Hepatocyte (in vitro differentiated cells): ENCODE measurements around the gene LMOD3. TPM values are rescaled to one million over a fixed set of nuclear protein-coding genes. Genes with fewer than 3 reads are reported as not detected.

ENCODE experiments used
- DNase-seq: peaks from one replicate; pipeline ENCODE4 v3.0.0-alpha.2; 2016; ENCODE audit warnings: low spot score
- H2AFZ ChIP-seq: fragments of 200-600 bp; sonication (generic); 2 replicates; pipeline ENCODE4 v1.6.0; 2016; ENCODE audit warnings: antibody characterized with exemption, mild to moderate bottlenecking
- H3K27ac ChIP-seq: fragments of 200-600 bp; sonication (generic); 2 replicates; pipeline ENCODE4 v1.5.1; 2016; ENCODE audit warnings: mild to moderate bottlenecking
- H3K27me3 ChIP-seq: fragments of 200-600 bp; sonication (generic); 2 replicates; pipeline ENCODE4 v1.6.1; 2016
- H3K36me3 ChIP-seq: fragments of 200-600 bp; sonication (generic); replicated peaks from 2 replicates; pipeline ENCODE4 v1.5.1; 2016; ENCODE audit warnings: low read depth; ENCODE audit not compliant: insufficient read depth
- H3K4me1 ChIP-seq: fragments of 200-600 bp; sonication (generic); 2 replicates; pipeline ENCODE4 v1.5.1; 2016; ENCODE audit warnings: mild to moderate bottlenecking, moderate library complexity; ENCODE audit not compliant: insufficient read depth
- H3K4me2 ChIP-seq: fragments of 200-600 bp; sonication (generic); 2 replicates; pipeline ENCODE4 v1.6.0; 2016
- H3K4me3 ChIP-seq: fragments of 200-600 bp; sonication (generic); 2 replicates; pipeline ENCODE4 v1.5.1; 2016; ENCODE audit warnings: mild to moderate bottlenecking
- H3K79me2 ChIP-seq: fragments of 200-600 bp; sonication (generic); 2 replicates; pipeline ENCODE4 v1.6.0; 2017; ENCODE audit warnings: mild to moderate bottlenecking
- H3K9me2 ChIP-seq: fragments of 200-600 bp; sonication (generic); replicated peaks from 2 replicates; pipeline ENCODE4 v1.6.0; 2017; ENCODE audit warnings: mild to moderate bottlenecking; ENCODE audit not compliant: insufficient read depth
- H3K9me3 ChIP-seq: fragments of 200-600 bp; sonication (generic); 2 replicates; pipeline ENCODE4 v1.5.1; 2016; ENCODE audit warnings: low read depth, mild to moderate bottlenecking
- H4K20me1 ChIP-seq: fragments of 200-600 bp; sonication (generic); 2 replicates; pipeline ENCODE4 v1.6.0; 2016; ENCODE audit warnings: mild to moderate bottlenecking; ENCODE audit not compliant: insufficient read depth, poor library complexity, severe bottlenecking
- CTCF ChIP-seq: fragments of 200-600 bp; sonication (generic); IDR thresholded peaks from 2 replicates; pipeline ENCODE4 v1.5.1; 2016; ENCODE audit warnings: antibody characterized with exemption, mild to moderate bottlenecking; ENCODE audit not compliant: poor library complexity
- EZH2 ChIP-seq: fragments of 200-600 bp; sonication (generic); IDR thresholded peaks from 2 replicates; pipeline ENCODE4 v1.6.1; 2016; ENCODE audit warnings: antibody characterized with exemption, mild to moderate bottlenecking, borderline replicate concordance
- EZH2phosphoT487 ChIP-seq: fragments of 200-600 bp; sonication (generic); IDR thresholded peaks from one replicate; pipeline ENCODE4 v1.6.1; 2018; ENCODE audit warnings: antibody characterized with exemption, mild to moderate bottlenecking, low read depth, moderate library complexity; ENCODE audit not compliant: unreplicated experiment, severe bottlenecking
- WGBS: methylation state at CpG from one replicate; pipeline ENCODE4 v1.1.6; 2016; ENCODE audit warnings: low lambda C conversion rate; ENCODE audit errors: missing lambda C conversion rate; 5-methylcytosine and 5-hydroxymethylcytosine counted together
- polyA plus RNA-seq: library from polyadenylated mRNA; unstranded; fragments of >200 nt; fragmentation: Nextera tagmentation; extraction: Ambion mirVana; gene quantifications from 2 replicates; pipeline ENCODE4 v1.2.1, GENCODE V29; 2016
- total RNA-seq: library from RNA; depleted of rRNA; stranded (reverse); fragments of >200 nt; gene quantifications from 2 replicates; pipeline ENCODE4 v1.2.3, GENCODE V29; 2014

The LMOD3 gene
- total and polyA plus RNA-seq, 2 experiments from 2014 or later, result not detected

DNA sequence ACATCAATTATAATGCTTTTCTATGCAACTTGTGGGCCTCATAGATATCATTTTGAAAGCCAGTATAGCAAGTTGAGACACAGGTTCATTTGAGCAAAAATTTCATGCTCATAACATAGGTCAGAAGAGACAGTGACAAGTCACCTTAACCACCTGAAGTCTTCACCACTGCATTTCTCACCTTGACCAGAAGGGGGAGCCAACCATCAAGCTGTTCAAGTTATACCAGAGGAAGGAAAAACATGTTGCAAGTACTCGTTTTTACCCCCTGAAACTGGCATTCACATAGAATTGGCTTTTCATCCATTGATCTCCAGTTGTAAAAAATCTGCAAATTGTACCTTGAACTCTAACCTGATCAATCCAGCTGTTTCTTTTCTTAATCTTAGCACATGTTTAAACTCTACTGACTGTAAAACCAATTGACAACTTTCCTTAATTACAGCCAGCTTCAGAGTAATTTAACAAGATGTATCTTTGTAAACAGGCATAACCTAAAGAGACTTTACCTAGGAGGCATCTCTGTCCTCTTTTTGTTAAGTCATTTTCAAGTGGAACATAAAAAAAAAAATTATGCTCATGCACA is 1.4 kb downstream of the LMOD3 start:
- Histone ChIP-seq H4K20me1 (no peaks in the 10 kb centered on the region), H3K27me3 (no peaks in the 10 kb centered on the region), H2AFZ (no peak overlapping the region), H3K79me2 (no peaks in the 10 kb centered on the region), H3K9me2 (no peaks in the 10 kb centered on the region), H3K9me3 (no peaks in the 10 kb centered on the region), H3K27ac (no peak overlapping the region), H3K4me1 (no peaks in the 10 kb centered on the region), H3K4me3 (no peak overlapping the region), H3K4me2 (no peak overlapping the region), H3K36me3 (no peaks in the 10 kb centered on the region)
- TF ChIP-seq EZH2phosphoT487 (no peak), CTCF (peak; percentile 87), EZH2 (no peak)
- 5% methylated on average over 1 of the region's 1 CpG for WGBS
- peak; percentile 83 for DNase-seq

DNA sequence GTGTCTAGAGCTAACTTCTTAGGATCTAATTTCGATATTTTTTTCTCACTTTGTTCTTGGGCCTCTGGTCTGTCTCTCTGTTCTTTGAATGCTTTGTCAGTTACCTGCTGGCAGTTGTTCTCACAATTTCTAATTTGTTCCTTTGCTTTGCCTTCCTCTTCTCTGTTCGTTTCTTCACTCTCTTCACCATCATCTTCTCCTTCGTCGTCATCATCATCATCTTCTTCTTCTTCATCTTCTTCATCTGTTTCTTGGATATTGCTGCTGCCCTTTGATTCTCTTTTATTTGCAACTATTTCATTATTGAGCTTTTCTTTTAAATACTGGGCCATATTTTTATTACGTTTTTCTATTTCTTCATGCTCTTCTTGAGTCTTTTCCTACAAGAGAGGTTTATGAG is 2.7 kb downstream of the LMOD3 start:
- H3K9me3 ChIP-seq, result no peaks in the 10 kb centered on the region
- H3K27me3 ChIP-seq, result no peaks in the 10 kb centered on the region
- no peaks in the 10 kb centered on the region for H3K4me1 ChIP-seq
- no peaks in the 10 kb centered on the region for H4K20me1 ChIP-seq
- no peak overlapping the region for H2AFZ ChIP-seq
- no peak for TF ChIP-seq EZH2phosphoT487
- no peak for TF ChIP-seq CTCF
- no peak for TF ChIP-seq EZH2
- H3K4me2 ChIP-seq, result no peak overlapping the region
- no peaks in the 10 kb centered on the region for H3K36me3 ChIP-seq
- H3K79me2 ChIP-seq, result no peaks in the 10 kb centered on the region
- H3K9me2 ChIP-seq, result no peaks in the 10 kb centered on the region
- H3K27ac ChIP-seq, result no peak overlapping the region
- no peak overlapping the region for H3K4me3 ChIP-seq
- no peak for DNase-seq
- WGBS, result 93% methylated on average over 5 of the region's 5 CpGs

DNA sequence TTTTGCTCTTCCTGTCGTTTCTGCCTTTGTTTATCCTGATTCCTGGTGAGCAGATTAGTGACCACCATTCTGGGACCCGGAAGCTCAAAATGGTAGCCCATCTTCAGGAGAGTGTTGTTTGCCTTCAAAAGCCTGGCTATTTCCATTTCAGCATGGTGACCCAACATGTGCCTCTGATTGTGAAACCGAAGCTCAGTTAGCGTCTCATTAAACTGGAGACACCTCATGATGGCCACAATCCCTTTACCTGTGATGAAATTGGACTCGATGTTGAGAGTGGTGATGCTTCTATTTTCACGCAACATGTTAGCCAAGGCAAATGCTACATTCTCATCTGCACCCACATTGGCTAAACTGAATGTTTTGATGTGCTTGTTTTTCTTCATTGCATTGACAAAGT is 3.3 kb downstream of the LMOD3 start:
- no peak overlapping the region for H3K27ac ChIP-seq
- H3K4me3 ChIP-seq, result no peak overlapping the region
- no peak overlapping the region for H3K4me2 ChIP-seq
- TF ChIP-seq CTCF, result no peak
- TF ChIP-seq EZH2, result no peak
- TF ChIP-seq EZH2phosphoT487, result no peak
- no peak for DNase-seq
- H3K27me3 ChIP-seq, result no peaks in the 10 kb centered on the region
- no peaks in the 10 kb centered on the region for H3K79me2 ChIP-seq
- H3K9me2 ChIP-seq, result no peaks in the 10 kb centered on the region
- no peak overlapping the region for H2AFZ ChIP-seq
- H3K4me1 ChIP-seq, result no peaks in the 10 kb centered on the region
- no peaks in the 10 kb centered on the region for H4K20me1 ChIP-seq
- H3K36me3 ChIP-seq, result no peaks in the 10 kb centered on the region
- 89% methylated on average over 6 of the region's 6 CpGs for WGBS
- H3K9me3 ChIP-seq, result no peaks in the 10 kb centered on the region

DNA sequence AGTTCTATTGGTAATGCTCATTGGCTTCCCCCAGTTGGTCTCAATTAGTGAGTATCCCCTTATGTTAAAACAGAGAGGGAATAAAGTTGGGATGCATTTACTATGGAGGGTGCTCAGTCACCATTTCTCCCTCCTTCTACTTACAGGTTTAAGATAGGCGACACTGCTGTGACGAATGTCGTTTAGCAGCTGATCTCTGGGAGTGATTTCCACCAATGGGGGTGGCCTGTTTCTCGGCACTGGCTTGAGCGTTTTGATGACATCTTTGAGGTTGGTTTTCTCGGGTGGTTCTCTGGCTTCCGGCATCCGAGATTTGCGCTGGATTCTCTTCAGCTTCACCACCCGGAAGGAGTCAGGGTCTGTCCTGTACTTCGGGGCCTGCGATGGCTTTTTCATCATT is 3.8 kb downstream of the LMOD3 start:
- no peak overlapping the region for H3K27ac ChIP-seq
- no peaks in the 10 kb centered on the region for H3K36me3 ChIP-seq
- no peaks in the 10 kb centered on the region for H3K9me3 ChIP-seq
- no peaks in the 10 kb centered on the region for H3K9me2 ChIP-seq
- no peaks in the 10 kb centered on the region for H4K20me1 ChIP-seq
- H3K4me1 ChIP-seq, result no peaks in the 10 kb centered on the region
- DNase-seq, result no peak
- H3K4me3 ChIP-seq, result no peak overlapping the region
- H2AFZ ChIP-seq, result no peak overlapping the region
- WGBS, result 94% methylated on average over 12 of the region's 12 CpGs
- H3K4me2 ChIP-seq, result no peak overlapping the region
- TF ChIP-seq EZH2phosphoT487 (no peak), CTCF (no peak), EZH2 (no peak)
- H3K79me2 ChIP-seq, result no peaks in the 10 kb centered on the region
- no peaks in the 10 kb centered on the region for H3K27me3 ChIP-seq
